Measurements from ENCODE around the gene AADACL4.
"Not testable (repeated sequence)": the region's sequence is repeated elsewhere in the genome, so short reads cannot be mapped to it uniquely, and the experiment has no call there.

The AADACL4 gene

DNA sequence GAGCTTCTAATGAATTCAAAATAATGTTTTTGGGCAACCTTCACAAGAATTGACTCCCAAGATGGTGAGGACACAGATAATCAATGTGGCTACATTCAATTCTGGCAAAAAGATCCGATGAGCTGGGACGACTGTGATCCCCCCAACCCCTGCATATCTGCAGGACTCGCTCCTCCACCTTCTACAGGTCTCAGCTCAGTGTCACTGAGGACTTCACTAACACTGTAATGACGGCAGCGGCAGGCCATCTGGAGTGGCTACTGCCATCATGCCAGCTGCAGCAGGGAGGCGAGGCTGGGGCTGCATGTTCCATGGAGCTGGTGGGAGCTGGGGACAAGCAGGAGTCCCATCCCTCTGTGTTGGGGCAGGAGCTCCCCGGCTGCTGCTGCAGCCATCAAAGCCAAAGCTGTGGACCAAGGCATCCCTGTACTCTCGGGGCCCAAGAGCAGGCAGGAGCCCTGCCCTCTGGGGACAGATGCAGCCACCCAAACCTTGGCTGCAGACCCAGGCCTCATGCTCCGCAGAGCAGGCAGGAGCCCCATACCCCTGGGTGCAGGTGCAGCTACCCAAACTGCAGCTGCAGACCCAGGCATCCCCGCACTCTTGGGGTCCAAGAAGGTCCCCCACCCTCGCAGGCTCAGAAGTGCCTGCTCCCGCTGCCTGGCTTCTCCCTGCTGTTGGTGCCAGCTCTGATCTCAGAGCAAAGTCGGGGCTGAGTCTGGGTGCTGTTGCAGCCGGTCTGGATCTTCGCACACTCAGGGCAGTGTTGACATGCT is 13.7 kb upstream of the AADACL4 start:
- DNase-seq (ENCODE audit: low spot score), result no peak

GRCh38 chr1:12630946-12631530 is 12.8 kb upstream of the AADACL4 start:
- no peak for DNase-seq (ENCODE audit: low spot score)

- DNase-seq (ENCODE audit: low spot score), result no peak
Measured at GRCh38 chr1:12631571-12631970, 12.3 kb upstream of the AADACL4 start.

- DNase-seq (ENCODE audit: low spot score), result no peak
Measured at GRCh38 chr1:12634156-12634555, 9.7 kb upstream of the AADACL4 start.

DNA sequence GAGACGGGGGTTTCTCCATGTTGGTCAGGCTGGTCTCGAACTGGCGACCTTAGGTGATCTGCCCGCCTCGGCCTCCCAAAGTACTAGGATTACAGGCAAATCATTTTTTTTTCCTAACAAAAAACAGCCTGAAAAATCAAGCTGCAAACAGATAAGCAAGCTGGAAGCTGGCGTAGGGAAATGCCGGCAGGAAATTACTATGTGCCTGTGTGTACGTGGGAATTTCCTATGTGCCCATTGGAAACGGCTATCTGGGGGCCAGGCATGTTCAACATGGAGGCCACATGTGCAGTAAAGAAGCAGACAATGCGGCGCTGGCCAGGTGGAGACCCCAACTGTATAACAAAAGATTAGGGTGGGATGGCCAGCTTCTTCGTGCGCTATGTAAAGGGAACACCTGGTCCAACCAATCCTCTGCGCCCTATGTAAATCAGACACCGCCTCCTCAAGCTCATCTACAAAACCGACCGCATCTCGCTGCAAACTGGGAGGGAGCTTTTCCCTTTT is 9.1 kb upstream of the AADACL4 start:
- DNase-seq (ENCODE audit: low spot score), result no peak

DNA sequence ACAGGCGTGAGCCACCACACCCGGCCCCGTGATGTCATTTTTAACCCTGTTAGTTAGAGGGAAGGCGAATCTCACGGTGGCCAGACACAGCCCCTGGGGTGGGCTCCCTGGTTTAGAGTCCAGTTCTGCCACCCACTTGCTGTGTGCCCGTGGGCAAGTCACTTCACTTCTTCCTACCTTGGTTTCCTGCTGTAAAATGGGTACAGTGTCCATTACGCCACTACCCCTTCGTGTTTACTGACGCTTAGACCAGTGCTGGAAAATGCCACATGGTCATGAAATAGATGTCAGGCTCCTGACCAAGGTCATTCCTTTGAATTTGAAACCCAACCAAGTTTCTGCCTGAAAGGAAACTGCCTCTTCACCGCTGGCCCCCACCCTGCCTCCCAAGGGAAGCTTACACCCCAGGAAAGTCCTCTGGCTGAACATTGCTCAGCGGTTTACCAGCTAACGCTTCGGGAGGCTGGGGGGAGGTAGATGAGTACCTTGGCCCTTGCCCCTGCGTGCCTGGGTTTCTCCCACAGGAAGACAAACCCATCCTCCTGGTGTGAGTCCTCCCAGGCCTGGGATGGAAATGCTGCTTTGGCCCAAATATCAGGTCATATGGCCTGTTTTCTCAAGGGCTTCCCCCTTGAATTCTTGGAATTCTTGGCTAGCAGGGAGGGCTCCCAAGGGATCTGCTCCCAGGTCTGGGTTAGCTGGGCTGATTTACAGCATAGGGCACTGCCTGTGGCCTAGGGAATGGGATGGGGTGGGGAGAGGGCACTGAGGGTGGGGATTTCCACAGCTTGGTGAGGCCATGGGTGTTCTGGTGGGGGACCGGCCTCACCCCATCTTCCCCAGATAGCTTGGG is 7.6 kb upstream of the AADACL4 start:
- DNase-seq (ENCODE audit: low spot score), result no peak

GRCh38 chr1:12637693-12638092 is 6.2 kb upstream of the AADACL4 start:
- DNase-seq (ENCODE audit: low spot score), result no peak

- no peak for DNase-seq (ENCODE audit: low spot score)
Measured at GRCh38 chr1:12640237-12640957, 3.5 kb upstream of the AADACL4 start.

- no peak for DNase-seq (ENCODE audit: low spot score)
Measured at GRCh38 chr1:12640958-12641272, 3.0 kb upstream of the AADACL4 start.

- no peak for DNase-seq (ENCODE audit: low spot score)
Measured at GRCh38 chr1:12643079-12643478, 806 bp upstream of the AADACL4 start.

DNA sequence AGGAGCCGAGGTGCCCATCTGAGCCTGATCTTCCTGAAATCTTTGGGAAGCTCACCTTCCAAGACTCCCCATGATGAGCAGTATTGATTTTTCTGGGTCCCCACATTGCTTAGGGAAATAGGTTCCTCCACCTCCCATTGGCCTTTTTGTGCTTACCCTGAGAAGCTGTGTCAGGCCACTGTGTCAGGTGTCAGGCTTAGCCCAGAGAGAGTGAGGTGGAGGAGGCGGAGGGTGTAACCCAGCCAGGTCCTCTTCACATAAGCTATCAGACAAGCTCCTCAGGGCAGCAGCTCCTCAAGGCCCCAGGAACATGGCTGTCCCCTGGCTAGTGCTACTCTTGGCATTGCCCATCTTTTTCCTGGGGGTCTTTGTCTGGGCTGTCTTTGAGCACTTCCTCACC is 352 bp downstream of the AADACL4 start:
- no peak for DNase-seq (ENCODE audit: low spot score)

- DNase-seq (ENCODE audit: low spot score), result no peak
Measured at GRCh38 chr1:12644829-12645228, 944 bp downstream of the AADACL4 start.

DNA sequence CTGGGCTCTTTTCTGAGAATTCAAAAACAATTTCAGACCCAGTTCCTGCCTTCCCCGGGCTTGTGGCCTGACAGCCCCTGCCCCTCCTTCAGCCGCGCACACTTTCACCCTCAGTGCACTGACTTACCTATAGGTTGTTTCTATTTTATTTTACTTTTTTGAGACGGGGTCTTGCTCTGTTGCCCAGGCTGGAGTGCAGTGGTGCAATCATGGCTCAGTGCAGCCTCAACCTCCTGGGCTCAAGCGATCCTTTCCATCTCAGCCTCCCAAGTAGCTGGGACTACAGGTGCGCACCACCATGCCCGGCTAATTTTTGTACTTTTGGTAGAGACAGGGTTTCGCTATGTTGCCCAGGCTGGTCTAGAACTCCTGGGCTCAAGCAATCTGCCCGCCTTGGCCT is 1.5 kb downstream of the AADACL4 start:
- not testable (repeated sequence) for DNase-seq (ENCODE audit: low spot score)

- DNase-seq (ENCODE audit: low spot score), result no peak
Measured at GRCh38 chr1:12648741-12649140, 4.9 kb downstream of the AADACL4 start.

DNA sequence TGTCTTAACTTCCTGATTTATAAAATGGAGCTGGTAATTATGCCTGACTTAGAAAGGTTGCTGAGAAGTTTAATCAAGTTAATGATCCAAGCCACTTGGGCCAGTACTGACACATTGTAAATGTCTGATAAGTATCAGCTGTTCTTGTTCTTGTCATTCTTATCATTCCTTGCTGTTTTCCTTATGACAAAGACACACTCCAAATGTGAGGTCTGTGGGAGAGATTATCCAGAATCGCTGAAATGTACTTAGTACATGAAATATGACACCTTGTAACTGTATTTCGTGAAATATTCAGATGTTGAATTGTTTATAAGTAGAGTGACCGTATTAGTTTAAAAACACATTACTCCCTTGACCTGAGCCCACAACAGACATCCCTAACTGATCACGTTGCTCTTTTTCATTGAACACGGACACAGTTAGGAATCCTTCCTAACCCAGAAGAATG is 6.1 kb downstream of the AADACL4 start:
- DNase-seq (ENCODE audit: low spot score), result no peak

GRCh38 chr1:12654004-12654567 is 10.2 kb downstream of the AADACL4 start:
- no peak for DNase-seq (ENCODE audit: low spot score)

DNA sequence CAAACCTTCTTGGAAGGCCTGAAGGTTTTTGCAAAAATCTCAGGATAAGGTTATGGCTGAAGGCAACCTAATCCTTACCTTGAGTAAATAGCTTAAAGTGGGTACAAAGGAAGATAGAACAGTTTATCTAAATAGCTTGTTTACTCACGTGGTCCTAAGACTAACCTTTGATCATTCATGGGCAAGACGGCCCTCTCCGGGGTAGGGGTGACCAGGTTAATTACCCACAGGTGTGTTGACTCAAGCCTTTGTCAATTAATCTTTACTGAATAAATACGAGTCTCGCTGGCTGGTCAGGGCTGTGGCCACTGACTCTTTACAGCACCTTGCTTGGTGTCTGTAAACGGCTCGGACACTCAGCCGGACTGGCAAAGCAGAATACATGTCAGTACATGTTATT is 10.8 kb downstream of the AADACL4 start:
- peak; percentile 36 for DNase-seq (ENCODE audit: low spot score)

DNA sequence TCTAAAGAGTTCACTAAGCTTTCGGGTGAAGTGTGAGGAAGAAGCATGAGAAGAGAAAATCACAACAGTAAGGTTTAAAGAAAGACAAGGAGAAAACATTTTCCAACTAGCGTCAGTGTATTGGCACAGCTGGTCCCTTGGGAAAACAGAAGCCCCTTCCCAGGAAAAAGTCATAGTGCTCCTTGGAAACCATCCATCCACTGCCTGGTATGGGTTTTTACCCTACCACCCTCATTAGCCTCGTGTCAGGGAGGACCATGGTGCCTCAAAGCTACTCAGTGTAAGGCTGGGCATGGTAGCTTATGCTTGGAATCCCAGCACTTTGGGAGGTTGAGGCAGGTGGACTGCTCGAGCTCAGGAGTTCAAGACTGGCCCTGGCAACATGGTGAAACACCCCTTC is 12.7 kb downstream of the AADACL4 start:
- no peak for DNase-seq (ENCODE audit: low spot score)

- no peak for DNase-seq (ENCODE audit: low spot score)
Measured at GRCh38 chr1:12657060-12657884, 13.4 kb downstream of the AADACL4 start.

GRCh38 chr1:12657885-12658512 is 14.1 kb downstream of the AADACL4 start:
- not testable (repeated sequence) for DNase-seq (ENCODE audit: low spot score)

Data from HuH-7 (cell line).